Right atrium auricular region (tissue), 2 donors: ENCODE data around the gene ACSL5. TPM values are rescaled to one million over a fixed set of nuclear protein-coding genes. Genes with fewer than 3 reads are reported as not detected.

Source experiments
- DNase-seq: peaks from one replicate; pipeline ENCODE4 v3.0.0-alpha.2; 2019; ENCODE audit warnings: low spot score
- H3K27ac ChIP-seq, 2 donors: fragments of 200-600 bp; sonication (generic); 1 replicate in 1 of 2; 2 replicates in 1 of 2; pipeline ENCODE4 v1.5.1; 2016 to 2019
- H3K27me3 ChIP-seq, 2 donors: fragments of 200-600 bp; sonication (generic); one replicate each; pipeline versions ENCODE4 v1.5.1 to v1.6.0; 2017 to 2019
- H3K36me3 ChIP-seq: fragments of 200-600 bp; sonication (generic); one replicate; pipeline ENCODE4 v1.5.1; 2016
- H3K4me1 ChIP-seq, 2 donors: fragments of 200-600 bp; sonication (generic); one replicate each; pipeline versions ENCODE4 v1.5.1 to v1.6.0; 2017 to 2019
- H3K4me3 ChIP-seq, 2 donors: fragments of 200-600 bp; sonication (generic); 1 replicate in 1 of 2; 2 replicates in 1 of 2; pipeline ENCODE4 v1.5.1; 2017 to 2019; ENCODE audit warnings: mild to moderate bottlenecking in 1 of 2, moderate library complexity in 1 of 2
- H3K9me3 ChIP-seq, 2 donors: fragments of 200-600 bp; sonication (generic); one replicate each; pipeline ENCODE4 v1.5.1; 2019
- CTCF ChIP-seq, 2 donors: fragments of 200-600 bp; sonication (generic); IDR thresholded peaks; one replicate each; pipeline ENCODE4 v1.5.1; 2019; ENCODE audit warnings: antibody characterized with exemption in 2 of 2
- total RNA-seq, 2 donors: library from RNA; depleted of rRNA; stranded (reverse); fragments of >200 nt; gene quantifications; one replicate each; pipeline ENCODE4 v1.1.0, GENCODE V29; 2016

ACSL5 gene
- total RNA-seq, 2 donors from 2014 or later: 9.2 to 12.0 TPM

GRCh38 chr10:112466802-112467201 lies 92.9 kb downstream of the ACSL5 start:
- no peaks in the 10 kb centered on the region for H3K4me1 ChIP-seq
- H3K4me3 ChIP-seq: no peak overlapping the region
- H3K27me3 ChIP-seq: no peaks in the 10 kb centered on the region
- no peak for TF ChIP-seq CTCF (IDR thresholded peaks at IDR 0.05)
- H3K9me3 ChIP-seq: no peaks in the 10 kb centered on the region
- DNase-seq: no peak
- H3K36me3 ChIP-seq: peaks cover 6% of the 10 kb centered on the region
- H3K27ac ChIP-seq: no peak overlapping the region

DNA sequence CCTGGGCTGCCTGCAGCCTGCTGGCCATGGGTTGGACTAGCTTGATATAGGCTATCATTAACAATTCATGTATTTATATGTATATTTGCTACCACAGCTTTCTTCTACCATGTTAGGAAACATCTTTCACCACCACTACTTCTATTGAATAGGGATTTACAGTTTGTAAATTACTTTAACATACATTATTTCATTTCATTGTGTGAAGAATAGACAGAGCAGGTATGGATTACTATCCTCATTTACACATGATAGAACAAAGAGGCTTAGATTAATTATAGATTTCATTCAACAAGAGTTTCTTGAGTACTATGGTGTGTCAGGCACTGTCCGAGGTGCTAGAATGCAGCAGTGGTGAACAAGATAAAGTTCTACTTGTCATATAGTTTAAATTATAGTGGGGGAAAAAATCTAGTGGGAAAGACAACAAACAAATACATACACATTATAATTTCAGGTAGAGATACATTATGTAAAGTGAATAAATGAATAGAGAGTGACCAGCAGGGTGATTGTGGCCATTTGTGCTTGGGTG lies 93.7 kb downstream of the ACSL5 start:
- no peak overlapping the region for H3K4me3 ChIP-seq
- no peaks in the 10 kb centered on the region for H3K9me3 ChIP-seq
- DNase-seq: no peak
- H3K27ac ChIP-seq: no peak overlapping the region
- no peak for TF ChIP-seq CTCF (IDR thresholded peaks at IDR 0.05)
- H3K36me3 ChIP-seq: peaks cover 6% of the 10 kb centered on the region
- H3K27me3 ChIP-seq: no peaks in the 10 kb centered on the region
- H3K4me1 ChIP-seq: no peaks in the 10 kb centered on the region

DNA sequence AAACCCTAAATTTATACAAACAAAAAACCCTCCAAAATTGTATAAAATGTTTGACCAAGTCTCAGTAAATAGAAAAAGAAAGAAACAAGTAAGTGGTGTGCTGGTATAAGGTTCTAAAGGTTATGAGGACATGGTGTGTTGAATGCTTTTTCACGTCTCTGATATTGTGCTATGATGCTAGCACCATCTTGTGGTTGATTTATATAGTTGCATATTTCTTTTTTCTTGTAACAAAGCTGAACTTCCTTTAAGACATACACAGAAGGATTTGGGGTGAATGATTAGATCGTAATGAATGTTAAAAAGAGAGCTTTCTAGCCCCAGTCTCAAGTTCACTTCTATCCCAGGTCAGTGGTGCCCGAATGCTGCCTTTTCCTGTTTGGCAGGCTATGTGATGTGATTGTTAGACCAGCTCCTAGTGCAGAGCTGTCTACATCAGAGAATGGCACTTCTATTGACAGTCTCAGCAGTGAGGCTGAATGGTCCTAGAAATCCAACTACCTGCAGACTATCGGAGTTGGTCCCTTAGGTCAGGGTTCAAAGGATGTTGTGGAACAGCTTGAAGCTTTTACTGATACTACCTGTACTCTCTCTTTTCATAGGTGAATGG lies 98.1 kb downstream of the ACSL5 start:
- H3K27ac ChIP-seq: no peak overlapping the region
- TF ChIP-seq CTCF (IDR thresholded peaks at IDR 0.05): peak; percentile 59 to 79

GRCh38 chr10:112475575-112476218 lies 101.8 kb downstream of the ACSL5 start:
- TF ChIP-seq CTCF (IDR thresholded peaks at IDR 0.05): peak in 1 of 2 donors; percentile 55
- no peaks in the 10 kb centered on the region for H3K9me3 ChIP-seq
- H3K36me3 ChIP-seq: no peaks in the 10 kb centered on the region
- H3K27me3 ChIP-seq: no peaks in the 10 kb centered on the region
- no peak for DNase-seq
- H3K4me1 ChIP-seq: no peaks in the 10 kb centered on the region
- no peak overlapping the region for H3K4me3 ChIP-seq
- no peak overlapping the region for H3K27ac ChIP-seq

More for the DNA sequence above, 98.1 kb downstream of the ACSL5 start:
- no peaks in the 10 kb centered on the region for H3K27me3 ChIP-seq
- no peaks in the 10 kb centered on the region for H3K36me3 ChIP-seq
- no peaks in the 10 kb centered on the region for H3K4me1 ChIP-seq
- no peak for DNase-seq
- H3K9me3 ChIP-seq: no peaks in the 10 kb centered on the region
- no peak overlapping the region for H3K4me3 ChIP-seq

Other genes with a start within 250 kb of the ACSL5 start
- 1 to 10 TPM; 7.8 to 9.3 TPM for gene GPAM, start 190.4 kb upstream of the ACSL5 start, total RNA-seq
- not detected for gene TECTB, start 90.7 kb upstream of the ACSL5 start, total RNA-seq
- 10 to 100 TPM; 11.0 to 12.8 TPM for gene ZDHHC6, start 72.8 kb downstream of the ACSL5 start, total RNA-seq
- 10 to 100 TPM; 21.0 to 29.6 TPM for gene VTI1A, start 73.1 kb downstream of the ACSL5 start, total RNA-seq